Urothelium cell line (cell line): ENCODE measurements around the gene ADGRF5.

ENCODE experiments used
- DNase-seq: peaks from one replicate; pipeline ENCODE4 v3.0.0; 2011; ENCODE audit warnings: low spot score, mixed read lengths
- FAIRE-seq: peaks from 2 replicates; lab custom pipeline; 2011; peaks lifted over from hg19 to GRCh38; lab: Jason Lieb, UNC

The ADGRF5 gene

GRCh38 chr6:46832816-46833215, 88.9 kb downstream of the ADGRF5 start:
- no peak for FAIRE-seq

GRCh38 chr6:46828939-46829338, 92.8 kb downstream of the ADGRF5 start:
- no peak for DNase-seq
- FAIRE-seq: no peak

More at GRCh38 chr6:46832816-46833215, 88.9 kb downstream of the ADGRF5 start:
- no peak for DNase-seq

DNA sequence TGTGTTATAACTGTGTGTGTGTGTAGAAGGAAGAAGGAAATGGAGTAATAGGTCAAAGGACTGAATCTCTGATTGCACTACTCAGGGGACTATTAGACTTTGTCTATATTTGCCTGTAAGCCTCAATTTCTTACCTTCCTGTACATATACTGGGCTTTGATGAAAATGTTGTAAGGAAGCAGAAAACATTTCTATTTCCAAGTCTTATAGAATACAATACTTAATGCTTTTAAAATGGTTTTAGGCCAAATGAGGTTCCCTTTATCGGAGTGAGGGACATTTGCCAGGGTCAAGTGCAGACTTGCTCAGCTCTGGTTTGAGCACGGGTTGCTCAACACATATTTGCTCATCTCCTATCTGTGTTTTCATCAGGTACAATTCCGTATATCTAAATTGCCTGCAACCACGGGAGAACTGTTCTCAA, 100.3 kb downstream of the ADGRF5 start:
- FAIRE-seq (no peak), DNase-seq (no peak)

GRCh38 chr6:46819561-46819960, 102.2 kb downstream of the ADGRF5 start:
- FAIRE-seq (no peak), DNase-seq (no peak)

DNA sequence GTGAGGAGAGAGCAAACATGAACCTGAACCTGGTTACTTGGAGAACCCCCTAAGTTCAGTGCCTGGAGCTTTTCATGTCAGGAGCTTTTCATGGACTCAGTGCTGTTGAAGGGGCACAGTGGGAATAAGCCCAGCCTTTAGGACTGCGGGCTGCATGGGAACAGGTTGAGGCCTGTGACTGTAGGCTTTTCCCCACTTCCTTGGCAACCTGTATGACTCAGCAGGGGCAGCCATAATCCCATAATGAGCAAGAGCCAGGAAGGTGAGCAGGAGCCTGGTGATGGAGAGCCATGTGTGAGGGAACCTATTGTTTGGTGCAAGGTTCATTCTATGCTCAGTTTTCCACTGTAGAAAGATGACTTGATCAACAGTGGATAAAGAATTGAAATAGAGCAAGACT, 105.1 kb downstream of the ADGRF5 start:
- FAIRE-seq (no peak), DNase-seq (no peak)

DNA sequence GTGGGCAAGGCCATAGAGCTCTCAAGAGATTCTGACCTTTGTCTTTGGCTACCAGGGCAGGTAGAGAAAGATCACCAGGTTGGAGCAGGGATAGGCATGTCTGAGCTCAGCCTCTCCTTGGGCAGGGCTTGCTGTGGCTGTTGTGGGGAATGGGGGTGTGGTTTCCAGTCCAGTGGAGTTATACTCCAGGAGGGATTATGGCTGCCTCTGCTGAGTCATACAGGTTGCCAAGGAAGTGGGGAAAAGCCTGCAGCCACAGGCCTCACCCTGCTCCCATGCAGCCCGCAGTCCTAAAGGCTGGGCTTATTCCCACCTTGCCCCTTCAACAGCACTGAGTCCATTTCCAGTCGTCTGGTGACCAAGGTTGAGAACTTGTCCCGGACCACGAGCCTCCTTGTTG, 106.6 kb downstream of the ADGRF5 start:
- FAIRE-seq (no peak), DNase-seq (no peak)

DNA sequence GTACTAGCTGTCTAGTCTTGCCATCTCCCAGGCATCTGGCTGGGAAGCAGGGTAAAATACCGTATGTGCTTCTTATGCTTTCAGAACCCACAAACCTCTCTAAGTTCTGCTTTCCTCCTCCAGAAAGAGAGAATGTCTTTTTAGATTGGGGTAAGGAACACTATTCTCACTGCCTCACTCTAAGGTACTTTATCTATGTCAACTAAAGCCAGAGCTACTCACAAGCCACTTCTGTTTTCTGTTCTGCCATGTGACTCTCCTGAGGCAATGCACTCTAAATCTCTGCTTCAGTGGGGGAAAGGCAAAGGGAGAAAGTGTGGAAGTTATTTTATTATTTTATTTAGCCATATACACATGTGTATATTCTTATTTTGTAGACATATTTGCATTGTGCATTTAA, 112.9 kb downstream of the ADGRF5 start:
- no peak for DNase-seq

More for the DNA sequence above, 112.9 kb downstream of the ADGRF5 start:
- no peak for FAIRE-seq
